ENCODE data around the gene CROT. TPM values are rescaled to one million over a fixed set of nuclear protein-coding genes. Genes with fewer than 3 reads are reported as not detected.

Gene CROT
- total and polyA plus RNA-seq, 9 donors: 8.0 to 21.8 (median 16.1) TPM

- TF ChIP-seq POLR2A (IDR thresholded peaks at IDR 0.05) (no peak), EP300 (IDR thresholded peaks at IDR 0.05) (no peak), CTCF (IDR thresholded peaks at IDR 0.05) (no peak)
- Histone ChIP-seq H3K27me3 (no peaks in the 10 kb centered on the region), H3K27ac (no peak overlapping the region), H3K36me3 (no peaks in the 10 kb centered on the region), H3K4me3 (no peak overlapping the region), H3K9me3 (peaks cover 0 to 7% of the 10 kb centered on the region in 2 donors), H3K4me1 (ENCODE audit: insufficient read depth) (no peaks in the 10 kb centered on the region)
- intact Hi-C loops (cut with DNase I): no loop called here
- DNase-seq: no peak
- 96 to 100% (median 100%) methylated on average over 1 of the region's 1 CpG for WGBS, 3 donors
These were observed 22.6 kb upstream of the CROT start for GRCh38 chr7:87322912-87323311.

- H3K36me3 ChIP-seq: no peaks in the 10 kb centered on the region
These were observed 19.7 kb upstream of the CROT start for GRCh38 chr7:87325576-87326370.

GRCh38 chr7:87328281-87328680 lies 17.2 kb upstream of the CROT start:
- intact Hi-C loops (cut with DNase I): no loop called here
- Histone ChIP-seq H3K4me3 (no peak overlapping the region), H3K36me3 (no peaks in the 10 kb centered on the region), H3K27me3 (no peaks in the 10 kb centered on the region), H3K27ac (no peak overlapping the region), H3K4me1 (ENCODE audit: insufficient read depth) (no peaks in the 10 kb centered on the region), H3K9me3 (peaks cover 0 to 28% of the 10 kb centered on the region in 2 donors)
- TF ChIP-seq POLR2A (IDR thresholded peaks at IDR 0.05) (no peak), CTCF (IDR thresholded peaks at IDR 0.05) (no peak), EP300 (IDR thresholded peaks at IDR 0.05) (no peak)
- WGBS, 3 donors: 95 to 97% (median 96%) methylated on average over 3 of the region's 3 CpGs
- no peak for DNase-seq

More at GRCh38 chr7:87325576-87326370, 19.7 kb upstream of the CROT start:
- intact Hi-C loops (cut with DNase I): no loop called here
- no peaks in the 10 kb centered on the region for H3K4me1 ChIP-seq (ENCODE audit: insufficient read depth)
- DNase-seq: no peak
- H3K9me3 ChIP-seq: peaks cover 0 to 28% of the 10 kb centered on the region in 2 donors
- TF ChIP-seq POLR2A (IDR thresholded peaks at IDR 0.05): no peak
- no peak for TF ChIP-seq CTCF (IDR thresholded peaks at IDR 0.05)
- no peak overlapping the region for H3K27ac ChIP-seq
- WGBS, 3 donors: 97 to 100% (median 97%) methylated on average over 2 of the region's 2 CpGs
- no peak overlapping the region for H3K4me3 ChIP-seq
- no peaks in the 10 kb centered on the region for H3K27me3 ChIP-seq

GRCh38 chr7:87330316-87330715 lies 15.1 kb upstream of the CROT start:
- Histone ChIP-seq H3K4me3 (no peak overlapping the region), H3K4me1 (ENCODE audit: insufficient read depth) (no peaks in the 10 kb centered on the region), H3K27ac (no peak overlapping the region), H3K9me3 (peaks cover 0 to 28% of the 10 kb centered on the region in 2 donors), H3K27me3 (no peaks in the 10 kb centered on the region), H3K36me3 (no peaks in the 10 kb centered on the region)
- intact Hi-C loops (cut with DNase I): no loop called here
- 70 to 82% (median 70%) methylated on average over 3 of the region's 3 CpGs for WGBS, 3 donors
- no peak for DNase-seq
- TF ChIP-seq CTCF (IDR thresholded peaks at IDR 0.05) (no peak), POLR2A (IDR thresholded peaks at IDR 0.05) (no peak), EP300 (IDR thresholded peaks at IDR 0.05) (no peak)

Data from ovary (tissue), 9 donors.